ENCODE measurements around the gene TRIO.

DNA sequence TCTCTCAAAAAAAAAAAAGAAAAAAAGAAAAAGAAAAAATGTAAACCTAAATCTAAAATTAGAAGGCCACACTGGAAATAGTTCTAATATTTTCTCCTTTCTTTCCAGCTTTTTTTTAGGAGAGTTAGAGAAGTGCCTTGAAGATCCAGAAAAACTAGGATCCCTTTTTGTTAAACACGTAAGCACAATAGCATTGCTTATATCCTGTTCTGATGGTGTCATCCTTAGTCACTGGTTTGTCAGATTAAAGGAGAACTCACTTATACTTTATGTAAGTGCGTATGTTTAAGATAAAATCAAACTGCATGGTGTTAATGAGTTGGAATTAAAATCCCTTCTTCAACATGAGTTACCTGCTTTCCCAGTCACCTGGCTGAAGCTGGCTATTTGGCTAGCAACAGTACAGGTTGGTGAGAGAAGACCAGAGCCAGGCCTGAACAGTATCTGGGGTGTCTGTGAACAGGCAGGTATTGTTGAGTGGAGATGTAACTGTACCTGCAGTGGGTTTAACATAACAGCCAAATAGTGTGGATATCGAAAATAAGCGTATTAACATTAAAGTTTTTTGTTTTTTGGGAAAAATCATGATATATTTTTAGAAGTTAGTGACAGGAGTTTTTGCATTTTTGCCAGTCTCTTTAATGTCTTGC, 333.8 kb downstream of the TRIO start:
- TF ChIP-seq, protein P1, sequence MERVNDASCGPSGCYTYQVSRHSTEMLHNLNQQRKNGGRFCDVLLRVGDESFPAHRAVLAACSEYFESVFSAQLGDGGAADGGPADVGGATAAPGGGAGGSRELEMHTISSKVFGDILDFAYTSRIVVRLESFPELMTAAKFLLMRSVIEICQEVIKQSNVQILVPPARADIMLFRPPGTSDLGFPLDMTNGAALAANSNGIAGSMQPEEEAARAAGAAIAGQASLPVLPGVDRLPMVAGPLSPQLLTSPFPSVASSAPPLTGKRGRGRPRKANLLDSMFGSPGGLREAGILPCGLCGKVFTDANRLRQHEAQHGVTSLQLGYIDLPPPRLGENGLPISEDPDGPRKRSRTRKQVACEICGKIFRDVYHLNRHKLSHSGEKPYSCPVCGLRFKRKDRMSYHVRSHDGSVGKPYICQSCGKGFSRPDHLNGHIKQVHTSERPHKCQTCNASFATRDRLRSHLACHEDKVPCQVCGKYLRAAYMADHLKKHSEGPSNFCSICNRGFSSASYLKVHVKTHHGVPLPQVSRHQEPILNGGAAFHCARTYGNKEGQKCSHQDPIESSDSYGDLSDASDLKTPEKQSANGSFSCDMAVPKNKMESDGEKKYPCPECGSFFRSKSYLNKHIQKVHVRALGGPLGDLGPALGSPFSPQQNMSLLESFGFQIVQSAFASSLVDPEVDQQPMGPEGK (CRISPR knock-in tag; IDR thresholded peaks at IDR 0.05; ENCODE audit: borderline replicate concordance), result no peak
- TF ChIP-seq SNAI2 (CRISPR knock-in tag; IDR thresholded peaks at IDR 0.05), result no peak
- TF ChIP-seq, protein P2, sequence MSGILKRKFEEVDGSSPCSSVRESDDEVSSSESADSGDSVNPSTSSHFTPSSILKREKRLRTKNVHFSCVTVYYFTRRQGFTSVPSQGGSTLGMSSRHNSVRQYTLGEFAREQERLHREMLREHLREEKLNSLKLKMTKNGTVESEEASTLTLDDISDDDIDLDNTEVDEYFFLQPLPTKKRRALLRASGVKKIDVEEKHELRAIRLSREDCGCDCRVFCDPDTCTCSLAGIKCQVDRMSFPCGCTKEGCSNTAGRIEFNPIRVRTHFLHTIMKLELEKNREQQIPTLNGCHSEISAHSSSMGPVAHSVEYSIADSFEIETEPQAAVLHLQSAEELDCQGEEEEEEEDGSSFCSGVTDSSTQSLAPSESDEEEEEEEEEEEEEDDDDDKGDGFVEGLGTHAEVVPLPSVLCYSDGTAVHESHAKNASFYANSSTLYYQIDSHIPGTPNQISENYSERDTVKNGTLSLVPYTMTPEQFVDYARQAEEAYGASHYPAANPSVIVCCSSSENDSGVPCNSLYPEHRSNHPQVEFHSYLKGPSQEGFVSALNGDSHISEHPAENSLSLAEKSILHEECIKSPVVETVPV (CRISPR knock-in tag; IDR thresholded peaks at IDR 0.05), result no peak
- TF ChIP-seq, protein P3, sequence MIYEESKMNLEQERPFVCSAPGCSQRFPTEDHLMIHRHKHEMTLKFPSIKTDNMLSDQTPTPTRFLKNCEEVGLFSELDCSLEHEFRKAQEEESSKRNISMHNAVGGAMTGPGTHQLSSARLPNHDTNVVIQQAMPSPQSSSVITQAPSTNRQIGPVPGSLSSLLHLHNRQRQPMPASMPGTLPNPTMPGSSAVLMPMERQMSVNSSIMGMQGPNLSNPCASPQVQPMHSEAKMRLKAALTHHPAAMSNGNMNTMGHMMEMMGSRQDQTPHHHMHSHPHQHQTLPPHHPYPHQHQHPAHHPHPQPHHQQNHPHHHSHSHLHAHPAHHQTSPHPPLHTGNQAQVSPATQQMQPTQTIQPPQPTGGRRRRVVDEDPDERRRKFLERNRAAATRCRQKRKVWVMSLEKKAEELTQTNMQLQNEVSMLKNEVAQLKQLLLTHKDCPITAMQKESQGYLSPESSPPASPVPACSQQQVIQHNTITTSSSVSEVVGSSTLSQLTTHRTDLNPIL (CRISPR knock-in tag; IDR thresholded peaks at IDR 0.05; ENCODE audit: low read depth), result no peak
- TF ChIP-seq ZFP30 (CRISPR knock-in tag; IDR thresholded peaks at IDR 0.05), result no peak
